Neural cell (in vitro differentiated cells): ENCODE results near the gene PLIN1. TPM values are rescaled to one million over a fixed set of nuclear protein-coding genes. Genes with fewer than 3 reads are reported as not detected.

Source experiments
- H2AFZ ChIP-seq: fragments of 200-600, 300-800 bp; sonication (generic), shearing (Covaris generic); 2 replicates; pipeline ENCODE4 v1.6.0; 2014; ENCODE audit warnings: low read depth, mild to moderate bottlenecking, antibody characterized with exemption, low read length, moderate library complexity
- H3F3A ChIP-seq: fragments of 200-600 bp; shearing (Covaris generic); 2 replicates; pipeline ENCODE4 v1.6.1; 2016; ENCODE audit warnings: mild to moderate bottlenecking, moderate library complexity, mixed read lengths, antibody characterized with exemption, low read length; ENCODE audit not compliant: insufficient read depth, poor library complexity, severe bottlenecking
- H3K27ac ChIP-seq: fragments of 200-600, 300-800 bp; sonication (generic), shearing (Covaris generic); 2 replicates; pipeline ENCODE4 v1.5.1; 2014; ENCODE audit warnings: mild to moderate bottlenecking, low read length, moderate library complexity
- H3K27me3 ChIP-seq: fragments of 300-800, 200-600 bp; sonication (generic), shearing (Covaris generic); 2 replicates; pipeline ENCODE4 v1.6.0; 2014; ENCODE audit warnings: mild to moderate bottlenecking, low read depth, low read length, moderate library complexity; ENCODE audit not compliant: insufficient read depth
- H3K36me3 ChIP-seq: fragments of 300-800, 200-600 bp; sonication (generic), shearing (Covaris generic); 2 replicates; pipeline ENCODE4 v1.5.1; 2014; ENCODE audit warnings: mild to moderate bottlenecking, antibody characterized with exemption, low read length, moderate library complexity; ENCODE audit not compliant: insufficient read depth
- H3K4me2 ChIP-seq: fragments of 300-800, 200-600 bp; sonication (generic), shearing (Covaris generic); 2 replicates; pipeline ENCODE4 v1.6.0; 2014; ENCODE audit warnings: mild to moderate bottlenecking, low read length
- H3K4me3 ChIP-seq: fragments of 300-800, 200-600 bp; sonication (generic), shearing (Covaris generic); 2 replicates; pipeline ENCODE4 v1.5.1; 2014; ENCODE audit warnings: mild to moderate bottlenecking, low read length, moderate library complexity
- H3K79me2 ChIP-seq: fragments of 200-600 bp; shearing (Covaris generic); replicated peaks from 2 replicates; pipeline ENCODE4 v1.6.0; 2014; ENCODE audit warnings: mild to moderate bottlenecking, low read length, moderate library complexity; ENCODE audit not compliant: insufficient read depth
- H3K9ac ChIP-seq: fragments of 300-800, 200-600 bp; sonication (generic), shearing (Covaris generic); 2 replicates; pipeline ENCODE4 v1.6.1; 2016; ENCODE audit warnings: mild to moderate bottlenecking, low read length, mixed read lengths
- H3K9me2 ChIP-seq: fragments of 200-600 bp; shearing (Covaris generic); 2 replicates; pipeline ENCODE4 v1.6.1; 2016; ENCODE audit warnings: mild to moderate bottlenecking, low read length, mixed read lengths; ENCODE audit not compliant: insufficient read depth
- H3K9me3 ChIP-seq: fragments of 200-600, 300-800 bp; sonication (generic), shearing (Covaris generic); 2 replicates; pipeline ENCODE4 v1.6.1; 2016; ENCODE audit warnings: mild to moderate bottlenecking, mixed run types, low read length, moderate library complexity, mixed read lengths
- H4K20me1 ChIP-seq: fragments of 200-600 bp; shearing (Covaris generic); 2 replicates; pipeline ENCODE4 v1.6.1; 2016; ENCODE audit warnings: mild to moderate bottlenecking, mixed run types; ENCODE audit not compliant: insufficient read depth
- EP300 ChIP-seq: fragments of 450-650 bp; conservative IDR thresholded peaks from 2 replicates; pipeline ENCODE4 v1.6.1; 2014; ENCODE audit warnings: antibody characterized with exemption, mild to moderate bottlenecking, moderate library complexity; ENCODE audit not compliant: poor library complexity, severe bottlenecking
- EZH2 ChIP-seq: fragments of 200-600, 300-800 bp; shearing (Covaris generic), sonication (generic); IDR thresholded peaks from 2 replicates; pipeline ENCODE4 v1.6.1; 2014; ENCODE audit warnings: antibody characterized with exemption, low read length, borderline replicate concordance, mild to moderate bottlenecking; ENCODE audit not compliant: insufficient read depth, poor library complexity, severe bottlenecking
- MXI1 ChIP-seq: fragments of 450-650 bp; conservative IDR thresholded peaks from 2 replicates; pipeline ENCODE4 v1.6.1; 2014; ENCODE audit warnings: antibody characterized with exemption, mild to moderate bottlenecking; ENCODE audit not compliant: poor library complexity, severe bottlenecking
- POLR2AphosphoS5 ChIP-seq: IDR thresholded peaks from 2 replicates; pipeline ENCODE4 v1.6.1; 2012
- RAD21 ChIP-seq: fragments of 450-650 bp; conservative IDR thresholded peaks from 2 replicates; pipeline ENCODE4 v1.6.1; 2014; ENCODE audit warnings: antibody characterized with exemption, mild to moderate bottlenecking, moderate library complexity
- SMC3 ChIP-seq: fragments of 450-650 bp; conservative IDR thresholded peaks from 2 replicates; pipeline ENCODE4 v1.6.1; 2014; ENCODE audit warnings: antibody characterized with exemption, mild to moderate bottlenecking, moderate library complexity; ENCODE audit not compliant: poor library complexity
- TAF1 ChIP-seq: IDR thresholded peaks from 2 replicates; pipeline ENCODE4 v1.6.1; 2012; ENCODE audit warnings: low read depth
- polyA plus RNA-seq: library from polyadenylated mRNA; depleted of rRNA; stranded (reverse); fragments of >200 nt; gene quantifications from 2 replicates; pipeline ENCODE4 v1.2.3, GENCODE V29; 2014
- TF ChIP-seq, protein P1 (sequence below): fragments of 450-650 bp; IDR thresholded peaks from 2 replicates; pipeline ENCODE4 v1.5.1; 2014; ENCODE audit warnings: antibody characterized with exemption, mild to moderate bottlenecking, moderate library complexity; ENCODE audit not compliant: poor library complexity, severe bottlenecking
- TF ChIP-seq, protein P2 (sequence below): IDR thresholded peaks from 2 replicates; pipeline ENCODE4 v1.6.1; 2012; ENCODE audit warnings: borderline replicate concordance

Gene PLIN1
- polyA plus RNA-seq, 1 donor from 2014 or later: not detected

DNA sequence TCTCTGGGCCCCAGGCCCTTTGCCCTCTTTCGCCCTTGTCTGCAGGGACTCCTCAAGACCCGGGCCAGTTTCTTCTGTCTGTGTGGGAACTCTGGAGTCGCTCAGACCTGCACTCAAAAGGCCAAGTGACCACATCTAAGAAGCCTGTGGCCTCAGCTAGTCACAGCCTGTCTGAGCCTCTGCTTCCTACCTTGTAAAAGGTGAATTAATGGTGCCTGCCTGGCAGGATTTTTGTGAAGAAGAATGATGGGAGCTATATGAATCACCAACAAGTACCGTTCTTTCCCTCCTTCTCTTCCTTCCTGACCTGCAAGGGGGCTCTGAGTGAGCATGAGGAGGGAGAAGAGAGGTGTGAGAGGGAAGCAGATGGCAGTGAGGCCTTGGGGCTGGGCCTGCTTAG lies 7.5 kb downstream of the PLIN1 start:
- Histone ChIP-seq H3K36me3 (no peaks in the 10 kb centered on the region), H3F3A (no peaks in the 10 kb centered on the region), H2AFZ (no peak overlapping the region), H3K9me2 (no peaks in the 10 kb centered on the region), H3K9ac (no peak overlapping the region), H3K27me3 (no peaks in the 10 kb centered on the region), H3K4me2 (no peak overlapping the region), H3K27ac (no peak overlapping the region), H4K20me1 (no peaks in the 10 kb centered on the region), H3K79me2 (no peaks in the 10 kb centered on the region), H3K9me3 (no peaks in the 10 kb centered on the region), H3K4me3 (no peak overlapping the region)
- no peak for TF ChIP-seq MXI1
- TF ChIP-seq POLR2AphosphoS5: no peak
- TF ChIP-seq EP300: no peak
- TF ChIP-seq EZH2: no peak
- TF ChIP-seq, protein P1, sequence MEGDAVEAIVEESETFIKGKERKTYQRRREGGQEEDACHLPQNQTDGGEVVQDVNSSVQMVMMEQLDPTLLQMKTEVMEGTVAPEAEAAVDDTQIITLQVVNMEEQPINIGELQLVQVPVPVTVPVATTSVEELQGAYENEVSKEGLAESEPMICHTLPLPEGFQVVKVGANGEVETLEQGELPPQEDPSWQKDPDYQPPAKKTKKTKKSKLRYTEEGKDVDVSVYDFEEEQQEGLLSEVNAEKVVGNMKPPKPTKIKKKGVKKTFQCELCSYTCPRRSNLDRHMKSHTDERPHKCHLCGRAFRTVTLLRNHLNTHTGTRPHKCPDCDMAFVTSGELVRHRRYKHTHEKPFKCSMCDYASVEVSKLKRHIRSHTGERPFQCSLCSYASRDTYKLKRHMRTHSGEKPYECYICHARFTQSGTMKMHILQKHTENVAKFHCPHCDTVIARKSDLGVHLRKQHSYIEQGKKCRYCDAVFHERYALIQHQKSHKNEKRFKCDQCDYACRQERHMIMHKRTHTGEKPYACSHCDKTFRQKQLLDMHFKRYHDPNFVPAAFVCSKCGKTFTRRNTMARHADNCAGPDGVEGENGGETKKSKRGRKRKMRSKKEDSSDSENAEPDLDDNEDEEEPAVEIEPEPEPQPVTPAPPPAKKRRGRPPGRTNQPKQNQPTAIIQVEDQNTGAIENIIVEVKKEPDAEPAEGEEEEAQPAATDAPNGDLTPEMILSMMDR: no peak
- no peak for TF ChIP-seq SMC3
- TF ChIP-seq, protein P2, sequence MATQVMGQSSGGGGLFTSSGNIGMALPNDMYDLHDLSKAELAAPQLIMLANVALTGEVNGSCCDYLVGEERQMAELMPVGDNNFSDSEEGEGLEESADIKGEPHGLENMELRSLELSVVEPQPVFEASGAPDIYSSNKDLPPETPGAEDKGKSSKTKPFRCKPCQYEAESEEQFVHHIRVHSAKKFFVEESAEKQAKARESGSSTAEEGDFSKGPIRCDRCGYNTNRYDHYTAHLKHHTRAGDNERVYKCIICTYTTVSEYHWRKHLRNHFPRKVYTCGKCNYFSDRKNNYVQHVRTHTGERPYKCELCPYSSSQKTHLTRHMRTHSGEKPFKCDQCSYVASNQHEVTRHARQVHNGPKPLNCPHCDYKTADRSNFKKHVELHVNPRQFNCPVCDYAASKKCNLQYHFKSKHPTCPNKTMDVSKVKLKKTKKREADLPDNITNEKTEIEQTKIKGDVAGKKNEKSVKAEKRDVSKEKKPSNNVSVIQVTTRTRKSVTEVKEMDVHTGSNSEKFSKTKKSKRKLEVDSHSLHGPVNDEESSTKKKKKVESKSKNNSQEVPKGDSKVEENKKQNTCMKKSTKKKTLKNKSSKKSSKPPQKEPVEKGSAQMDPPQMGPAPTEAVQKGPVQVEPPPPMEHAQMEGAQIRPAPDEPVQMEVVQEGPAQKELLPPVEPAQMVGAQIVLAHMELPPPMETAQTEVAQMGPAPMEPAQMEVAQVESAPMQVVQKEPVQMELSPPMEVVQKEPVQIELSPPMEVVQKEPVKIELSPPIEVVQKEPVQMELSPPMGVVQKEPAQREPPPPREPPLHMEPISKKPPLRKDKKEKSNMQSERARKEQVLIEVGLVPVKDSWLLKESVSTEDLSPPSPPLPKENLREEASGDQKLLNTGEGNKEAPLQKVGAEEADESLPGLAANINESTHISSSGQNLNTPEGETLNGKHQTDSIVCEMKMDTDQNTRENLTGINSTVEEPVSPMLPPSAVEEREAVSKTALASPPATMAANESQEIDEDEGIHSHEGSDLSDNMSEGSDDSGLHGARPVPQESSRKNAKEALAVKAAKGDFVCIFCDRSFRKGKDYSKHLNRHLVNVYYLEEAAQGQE: no peak
- TF ChIP-seq TAF1: no peak
- no peak for TF ChIP-seq RAD21

DNA sequence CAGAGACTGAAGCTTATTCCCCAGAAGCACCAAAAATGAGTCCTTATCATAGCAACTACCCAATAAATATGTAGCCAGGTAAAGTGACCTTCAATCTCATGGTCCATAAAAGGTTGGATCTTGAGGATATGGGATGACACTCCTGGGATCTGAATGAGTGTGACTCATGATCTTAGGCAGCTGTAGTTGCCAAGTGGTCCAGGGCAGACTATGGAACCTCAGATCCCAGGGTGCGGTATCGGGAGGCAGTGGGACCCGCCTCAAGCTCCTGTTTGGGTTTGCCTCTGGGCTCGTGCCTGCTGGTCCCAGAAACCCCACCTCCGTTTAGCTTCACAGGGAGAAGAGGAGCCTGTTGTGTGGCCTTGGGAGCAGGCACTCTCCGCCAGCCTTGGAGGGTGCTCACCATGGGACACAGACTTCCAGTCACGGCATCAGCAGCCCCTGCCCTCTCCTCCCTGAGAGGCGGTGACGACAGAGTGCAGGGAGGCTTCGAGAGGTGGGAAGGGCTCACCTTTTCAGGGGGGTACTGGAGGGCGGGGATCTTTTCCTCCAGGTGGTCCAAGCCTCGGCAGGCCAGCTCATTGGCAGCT lies 8.1 kb downstream of the PLIN1 start:
- Histone ChIP-seq H3K4me3 (no peak overlapping the region), H4K20me1 (no peaks in the 10 kb centered on the region), H3K9me3 (no peaks in the 10 kb centered on the region), H3K9ac (no peak overlapping the region), H3K27ac (no peak overlapping the region), H3K36me3 (no peaks in the 10 kb centered on the region), H3F3A (no peaks in the 10 kb centered on the region), H3K4me2 (no peak overlapping the region), H2AFZ (no peak overlapping the region), H3K79me2 (no peaks in the 10 kb centered on the region), H3K9me2 (no peaks in the 10 kb centered on the region), H3K27me3 (peaks cover 6% of the 10 kb centered on the region)
- TF ChIP-seq, protein P2: no peak
- TF ChIP-seq POLR2AphosphoS5 (no peak), TAF1 (no peak), RAD21 (no peak), MXI1 (no peak), EZH2 (no peak), EP300 (no peak), SMC3 (no peak)
- TF ChIP-seq, protein P1: no peak
